Panc1 (cell line): Measurements from ENCODE around the gene TRIO. TPM values are rescaled to one million over a fixed set of nuclear protein-coding genes. Genes with fewer than 3 reads are reported as not detected.

Experiments used
- ATAC-seq: fragments of 200-7000 bp; cut with Tn5 transposase; 2 replicates; pipeline ENCODE4 v1.9.1; 2020; ENCODE audit warnings: mild to moderate bottlenecking, moderate library complexity
- BruUV-seq: library from RNA; stranded (reverse); fragments of 400-500 nt; replicated peaks from 2 replicates; lab custom pipeline; 2021; lab: Mats Ljungman, UMichigan
- CTCF ChIA-PET: fragments of 300-600 bp; sonication (Branson Sonifier 250); formaldehyde crosslinking; loops from one replicate; lab custom pipeline; 2022; ENCODE audit warnings: antibody characterized with exemption; lab: Charles Lee
- POLR2A ChIA-PET: fragments of 300-600 bp; sonication (Branson Sonifier 250); formaldehyde crosslinking; loops from one replicate; lab custom pipeline; 2022; ENCODE audit warnings: antibody characterized with exemption; lab: Charles Lee
- DNase-seq: peaks from one replicate; pipeline ENCODE4 v3.0.0-alpha.2; 2010; ENCODE audit warnings: low read depth, low spot score
- H3K27ac ChIP-seq: 2 replicates; pipeline ENCODE4 v1.5.1; 2011; ENCODE audit warnings: mild to moderate bottlenecking, low read length, inconsistent platforms
- H3K27me3 ChIP-seq: fragments of 200-500 bp; sonication (Bioruptor generic); 2 replicates; pipeline ENCODE4 v1.6.0; 2014; ENCODE audit warnings: low read length, inconsistent platforms; ENCODE audit not compliant: control insufficient read depth, insufficient read depth
- H3K36me3 ChIP-seq: fragments of 200-500 bp; sonication (Bioruptor generic); 2 replicates; pipeline ENCODE4 v1.5.1; 2014; ENCODE audit warnings: inconsistent platforms, mild to moderate bottlenecking, low read length, moderate library complexity; ENCODE audit not compliant: control insufficient read depth, insufficient read depth
- H3K4me1 ChIP-seq: 2 replicates; pipeline ENCODE4 v1.5.1; 2011; ENCODE audit warnings: inconsistent platforms, mild to moderate bottlenecking, low read length, moderate library complexity; ENCODE audit not compliant: control insufficient read depth, insufficient read depth
- H3K4me3 ChIP-seq, 2 experiments: 2 replicates each; pipeline ENCODE4 v1.5.1; 2011 to 2012; ENCODE audit warnings: low read depth in 2 of 2, low read length in 2 of 2, mild to moderate bottlenecking in 2 of 2, inconsistent platforms in 1 of 2, moderate library complexity in 1 of 2
- H3K9me3 ChIP-seq: fragments of 200-500 bp; sonication (Bioruptor generic); 2 replicates; pipeline ENCODE4 v1.5.1; 2014; ENCODE audit warnings: low read depth, mild to moderate bottlenecking, inconsistent platforms, low read length, moderate library complexity; ENCODE audit not compliant: control insufficient read depth, insufficient read depth
- CTCF ChIP-seq: fragments of 450-650 bp; IDR thresholded peaks from 2 replicates; pipeline ENCODE4 v1.5.1; 2017; ENCODE audit warnings: mild to moderate bottlenecking
- POLR2AphosphoS5 ChIP-seq: IDR thresholded peaks from 2 replicates; pipeline ENCODE4 v1.6.1; 2012; ENCODE audit warnings: mild to moderate bottlenecking, low read depth, low read length, moderate library complexity
- REST ChIP-seq, 2 experiments: IDR thresholded peaks; 2 replicates each; pipeline ENCODE4 v1.6.1; 2011 to 2012; ENCODE audit warnings: low read depth in 2 of 2, control low read depth in 1 of 2, low read length in 1 of 2, mild to moderate bottlenecking in 1 of 2, moderate library complexity in 1 of 2; ENCODE audit not compliant: insufficient read depth in 1 of 2
- SIN3A ChIP-seq: IDR thresholded peaks from 2 replicates; pipeline ENCODE4 v1.6.1; 2012; ENCODE audit warnings: low read depth, mild to moderate bottlenecking, low read length, moderate library complexity, borderline replicate concordance; ENCODE audit not compliant: insufficient read depth
- TCF7L2 ChIP-seq: IDR thresholded peaks from 2 replicates; pipeline ENCODE4 v1.6.1; 2011; ENCODE audit warnings: mild to moderate bottlenecking, low read depth, low read length, inconsistent platforms
- in situ Hi-C: cut with HindIII; loops from 2 replicates; pipeline ENCODE4 v1.10.0; 2016; ENCODE audit warnings: low sequenced_read_pairs, low pct_unique_long_range_greater_than_20kb
- intact Hi-C: fragments of 100-400 bp; cut with micrococcal nuclease; formaldehyde crosslinking; loops from one replicate; pipeline ENCODE4 v1.10.0; 2022; ENCODE audit not compliant: unreplicated experiment
- total RNA-seq: library from RNA; stranded (reverse); gene quantifications from one replicate; pipeline ENCODE4 v1.2.1, GENCODE V29; 2021; ENCODE audit not compliant: unreplicated experiment

The TRIO gene
- total RNA-seq, 1 experiment from 2014 or later: 349 TPM

GRCh38 chr5:14330729-14331385, 187.7 kb downstream of the TRIO start:
- H3K4me3 ChIP-seq: no peak overlapping the region
- H3K27ac ChIP-seq: no peak overlapping the region
- H3K4me1 ChIP-seq: peaks cover 12% of the 10 kb centered on the region
- H3K36me3 ChIP-seq: peaks cover 47% of the 10 kb centered on the region
- POLR2A ChIA-PET: no interaction called here
- TF ChIP-seq SIN3A (no peak), POLR2AphosphoS5 (no peak), TCF7L2 (no peak), REST (IDR thresholded peaks at IDR 0.05; ENCODE audit: insufficient read depth in 1 of 2, low read depth in 2 of 2, low read length in 1 of 2) (no peak), CTCF (no peak)
- ATAC-seq (no peak), DNase-seq (no peak)
- intact Hi-C loops (no loop called here), in situ Hi-C loops (no loop called here)
- no peaks in the 10 kb centered on the region for H3K9me3 ChIP-seq
- no peaks in the 10 kb centered on the region for H3K27me3 ChIP-seq
- CTCF ChIA-PET: no interaction called here
- no TSS peak for BruUV-seq

GRCh38 chr5:14331386-14331781, 188.2 kb downstream of the TRIO start:
- no peak overlapping the region for H3K27ac ChIP-seq
- BruUV-seq: no TSS peak
- H3K27me3 ChIP-seq: no peaks in the 10 kb centered on the region
- TF ChIP-seq REST (IDR thresholded peaks at IDR 0.05; ENCODE audit: insufficient read depth in 1 of 2, low read depth in 2 of 2, low read length in 1 of 2): no peak
- no peak for TF ChIP-seq CTCF
- TF ChIP-seq SIN3A: no peak
- TF ChIP-seq TCF7L2: no peak
- TF ChIP-seq POLR2AphosphoS5: no peak
- H3K9me3 ChIP-seq: no peaks in the 10 kb centered on the region
- CTCF ChIA-PET: no interaction called here
- POLR2A ChIA-PET: interaction anchor here (0.6 kb wide), 1 partner anchor 286 kb away, joined by 12 read pairs; no protein-coding TSS in a partner anchor
- DNase-seq (no peak), ATAC-seq (no peak)
- intact Hi-C loops (no loop called here), in situ Hi-C loops (no loop called here)
- H3K36me3 ChIP-seq: peaks cover 52% of the 10 kb centered on the region
- H3K4me3 ChIP-seq: no peak overlapping the region
- peaks cover 9% of the 10 kb centered on the region for H3K4me1 ChIP-seq
